HG03558 (cell line): ENCODE results near the gene CD99.

Experiments
- ATAC-seq: cut with Tn5 transposase; IDR thresholded peaks from one replicate; pipeline ENCODE4 v1.9.1; 2021; ENCODE audit warnings: moderate number of reproducible peaks; ENCODE audit not compliant: unreplicated experiment; ENCODE audit errors: extremely low read depth

Gene CD99

DNA sequence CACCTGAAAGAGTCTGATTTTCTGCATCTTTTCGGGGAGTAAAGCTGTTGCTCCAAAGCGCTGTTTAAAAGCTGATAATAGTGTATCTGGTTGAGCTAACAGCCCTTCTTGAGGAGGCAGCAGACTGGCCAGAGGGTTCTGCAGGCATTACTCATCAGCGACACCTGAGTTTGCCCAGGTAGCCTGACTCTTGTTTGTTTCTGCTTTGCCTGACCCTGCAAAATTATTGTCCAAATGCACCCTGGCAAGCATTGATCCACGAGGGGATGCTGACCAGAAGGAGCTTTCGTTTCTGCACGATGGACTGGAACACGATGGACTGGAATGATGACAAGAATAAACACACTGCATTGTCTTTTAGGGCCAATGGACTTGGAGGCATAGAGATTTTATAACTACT lies 6.2 kb downstream of the CD99 start:
- ATAC-seq, result no peak

DNA sequence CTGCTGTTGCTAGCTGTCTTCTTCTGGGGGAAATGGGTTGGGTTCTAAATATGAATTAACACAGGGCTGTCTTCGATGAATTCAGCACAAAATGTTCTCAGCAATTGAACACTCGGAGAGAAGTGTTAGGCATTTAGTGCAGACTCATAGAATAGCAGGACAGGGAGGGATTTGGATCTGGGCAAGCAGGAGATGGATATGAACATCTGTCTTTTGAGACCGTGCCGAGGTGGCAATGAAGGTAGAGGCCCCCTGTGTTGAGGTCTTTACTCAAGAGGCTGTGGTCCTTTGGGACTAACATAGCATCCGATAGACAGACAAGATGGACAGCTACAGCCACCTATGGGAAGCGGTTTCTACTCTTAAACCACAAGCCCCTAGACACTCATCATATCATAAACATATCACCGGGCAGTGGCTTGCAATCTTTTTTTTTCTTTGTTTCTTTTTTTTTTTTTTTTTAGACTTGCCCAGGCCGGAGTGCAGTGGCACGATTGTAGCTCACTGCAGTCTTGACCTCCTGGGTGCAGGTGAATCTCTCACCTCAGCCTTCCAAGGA lies 6.7 kb downstream of the CD99 start:
- ATAC-seq, result no peak

DNA sequence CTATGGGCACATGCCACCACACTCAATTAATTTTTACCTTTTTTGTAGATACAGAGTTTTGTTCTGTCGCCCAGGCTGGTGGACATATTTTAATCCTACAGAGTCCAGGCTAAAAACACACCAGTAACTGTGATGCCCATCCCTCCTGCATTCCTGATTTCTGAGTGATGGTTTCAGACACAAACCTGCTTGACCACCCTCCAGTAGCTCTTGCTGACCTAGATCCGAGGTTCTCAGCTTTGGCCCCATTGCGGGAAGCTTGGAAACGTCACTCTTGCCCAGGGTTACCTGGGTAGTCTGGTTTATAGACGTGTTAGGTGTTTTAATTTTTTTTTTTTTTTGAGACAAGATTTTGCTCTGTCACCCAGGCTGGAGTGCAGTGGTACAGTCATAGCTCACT lies 7.5 kb downstream of the CD99 start:
- no peak for ATAC-seq

DNA sequence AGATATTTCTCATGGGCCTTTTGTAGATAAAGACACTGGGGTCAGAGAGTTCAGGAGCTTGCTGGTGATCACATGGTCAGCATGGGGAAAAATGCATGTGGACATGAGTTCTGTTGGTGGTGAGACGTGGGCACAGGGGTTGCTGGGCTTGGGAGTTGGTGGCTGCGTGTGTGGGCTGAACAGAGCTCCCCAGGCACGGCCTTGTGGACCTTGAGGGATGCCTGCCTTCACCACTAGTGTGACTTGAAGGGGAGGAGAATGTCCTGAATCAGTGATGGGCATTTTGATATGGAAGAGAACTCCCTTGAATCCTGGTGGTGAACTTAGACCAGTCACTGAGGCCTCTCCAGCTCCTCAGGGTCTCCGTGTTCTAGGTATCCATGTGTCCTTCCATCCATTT lies 8.9 kb downstream of the CD99 start:
- ATAC-seq, result no peak

DNA sequence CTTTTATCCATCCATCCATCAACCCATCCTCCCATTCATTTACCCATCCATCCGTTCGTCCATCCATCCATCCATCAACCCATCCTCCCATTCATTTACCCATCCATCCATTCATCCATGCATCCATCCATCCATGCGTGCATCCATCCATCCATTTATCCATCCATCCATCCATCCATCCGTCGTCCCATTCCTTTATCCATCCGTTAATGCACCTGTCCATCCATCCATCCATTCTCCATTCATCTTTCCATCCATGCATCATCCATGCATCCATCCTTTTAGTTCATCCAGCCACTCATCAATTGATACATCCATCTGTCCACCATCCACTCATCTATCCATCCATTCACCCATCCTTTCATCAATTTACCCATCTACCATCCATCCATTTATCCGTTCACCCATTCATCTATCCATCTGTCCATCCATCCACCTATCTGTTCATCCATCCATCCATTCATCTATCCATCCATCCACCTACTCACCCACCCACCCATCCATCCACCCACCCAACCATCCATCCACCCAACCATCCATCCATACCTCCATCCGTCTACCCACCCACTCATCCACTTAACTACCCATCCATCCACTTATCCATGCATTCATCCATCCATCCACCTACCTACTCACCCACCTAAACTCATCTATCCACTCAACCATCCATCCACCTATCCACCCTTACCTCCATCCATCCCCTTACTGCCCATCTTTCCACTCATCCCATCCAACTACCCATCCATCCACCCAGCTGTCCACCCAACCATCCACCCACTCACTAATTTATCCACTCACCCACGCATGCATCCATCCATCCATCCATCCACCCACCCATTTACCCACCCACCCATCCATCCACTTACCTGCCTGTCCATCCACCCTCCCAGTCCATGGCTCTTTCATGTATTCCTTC lies 9.6 kb downstream of the CD99 start:
- no peak for ATAC-seq

DNA sequence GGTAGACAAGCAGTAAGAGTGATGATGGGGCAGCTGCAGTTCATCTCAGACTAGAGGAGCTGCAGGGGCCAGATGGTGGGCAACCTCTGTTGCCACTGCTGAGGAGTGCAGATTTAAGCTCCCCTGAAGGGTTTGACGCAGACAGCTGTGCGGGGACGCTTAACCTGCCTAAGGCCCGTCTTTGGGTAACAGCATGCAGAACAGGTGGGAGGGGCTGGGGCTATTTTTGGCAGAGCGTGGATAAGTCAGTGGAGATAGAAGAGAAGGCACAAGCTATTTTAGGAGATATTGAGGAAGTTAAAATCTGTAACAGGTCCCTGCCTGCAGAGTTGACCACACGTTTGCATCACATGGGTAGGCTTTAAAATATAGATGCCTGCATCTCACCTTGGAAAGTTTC lies 10.5 kb downstream of the CD99 start:
- ATAC-seq, result no peak

DNA sequence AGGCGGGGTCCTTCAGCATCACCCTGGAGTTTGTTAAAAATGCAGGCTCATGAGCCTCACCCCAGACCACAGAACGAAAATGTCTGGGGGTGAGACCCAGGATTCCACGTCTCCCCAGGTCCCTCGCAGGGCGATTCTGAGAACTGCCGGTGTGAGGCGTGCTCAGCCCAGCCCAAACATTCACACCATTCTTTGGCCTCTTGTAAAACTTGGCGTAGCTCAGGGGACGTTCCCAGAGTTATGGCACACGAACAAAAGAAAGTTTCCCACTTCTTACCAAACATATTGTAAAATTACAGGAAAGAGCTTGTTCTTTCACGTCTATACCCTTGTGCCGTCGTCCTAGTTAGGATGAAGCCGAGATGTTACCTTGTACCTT lies 12.9 kb downstream of the CD99 start:
- ATAC-seq, result no peak

DNA sequence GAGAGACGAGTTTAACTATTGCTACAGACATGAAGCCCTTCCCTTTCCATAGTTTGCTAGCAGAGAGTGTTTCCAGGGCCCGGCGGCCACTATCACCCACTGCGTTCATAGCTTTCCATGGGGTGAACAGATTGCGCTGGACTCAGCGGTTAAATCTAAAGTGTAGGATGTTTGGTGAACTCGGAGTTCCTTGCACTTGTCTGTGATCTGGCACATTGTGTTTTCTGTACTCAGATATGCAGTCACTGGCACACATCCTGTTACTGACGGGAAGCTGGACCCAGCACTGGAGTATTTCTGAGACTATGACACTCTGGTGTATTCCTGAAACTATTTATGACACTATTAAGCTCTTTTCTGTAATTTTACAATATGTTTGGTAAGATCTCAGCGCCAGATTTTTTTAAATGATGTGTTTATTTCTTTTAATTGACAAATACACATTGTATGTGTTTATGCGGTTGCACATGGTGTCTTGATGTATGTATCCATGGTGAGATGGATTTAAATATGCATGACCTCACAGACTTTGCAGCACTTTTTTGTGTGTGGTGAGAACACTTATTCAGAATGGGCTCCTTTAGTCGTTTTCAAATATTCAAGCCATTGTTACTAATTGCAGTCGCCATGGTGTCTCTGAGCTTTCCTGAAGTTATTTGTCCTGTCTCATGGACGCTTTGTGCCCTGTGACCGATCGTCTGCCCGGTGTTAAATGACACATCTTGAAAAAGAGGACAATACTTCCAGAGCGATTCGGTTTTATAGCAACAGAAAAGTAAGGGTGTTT lies 14.1 kb downstream of the CD99 start:
- ATAC-seq, result no peak

DNA sequence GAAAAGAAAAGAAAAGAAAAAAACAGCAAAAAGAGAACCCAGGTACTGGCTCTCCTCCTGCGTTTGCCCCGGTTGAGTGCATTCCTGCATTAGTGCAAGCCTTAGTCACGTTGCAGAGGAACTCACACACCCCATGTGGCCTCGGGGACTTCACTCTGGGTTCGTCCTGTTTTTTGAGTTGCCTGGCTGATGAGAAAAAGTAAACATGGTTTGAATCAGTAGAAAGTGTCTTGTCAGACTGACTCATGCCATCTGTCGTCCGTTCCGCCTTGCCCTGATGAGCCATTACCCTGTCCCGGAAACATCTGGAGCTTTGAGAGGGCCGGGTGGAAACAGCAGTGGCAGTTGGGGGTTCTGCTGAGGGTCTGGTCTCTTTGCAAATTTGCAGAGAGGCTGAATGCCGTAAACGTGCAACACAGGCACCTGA lies 16.3 kb downstream of the CD99 start:
- ATAC-seq, result peak; percentile 80

DNA sequence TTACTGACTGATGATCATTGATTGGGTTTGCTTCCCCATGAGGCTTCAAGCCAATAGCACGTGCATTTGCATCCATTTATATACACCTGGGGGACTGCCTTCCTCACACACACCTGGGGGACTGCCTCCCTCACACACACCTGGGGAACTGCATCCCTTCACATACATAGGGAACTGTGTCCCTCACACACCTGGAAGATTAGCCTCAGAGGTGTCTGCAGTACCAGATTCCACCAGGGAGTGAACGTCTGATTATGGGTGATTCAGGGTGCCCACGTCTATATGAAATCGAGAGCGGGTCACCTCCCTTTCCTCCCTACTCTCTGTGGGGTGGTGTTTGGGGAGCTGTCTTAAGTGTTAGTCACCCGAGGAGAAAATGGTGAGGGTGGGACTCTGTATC lies 16.9 kb downstream of the CD99 start:
- ATAC-seq, result no peak

DNA sequence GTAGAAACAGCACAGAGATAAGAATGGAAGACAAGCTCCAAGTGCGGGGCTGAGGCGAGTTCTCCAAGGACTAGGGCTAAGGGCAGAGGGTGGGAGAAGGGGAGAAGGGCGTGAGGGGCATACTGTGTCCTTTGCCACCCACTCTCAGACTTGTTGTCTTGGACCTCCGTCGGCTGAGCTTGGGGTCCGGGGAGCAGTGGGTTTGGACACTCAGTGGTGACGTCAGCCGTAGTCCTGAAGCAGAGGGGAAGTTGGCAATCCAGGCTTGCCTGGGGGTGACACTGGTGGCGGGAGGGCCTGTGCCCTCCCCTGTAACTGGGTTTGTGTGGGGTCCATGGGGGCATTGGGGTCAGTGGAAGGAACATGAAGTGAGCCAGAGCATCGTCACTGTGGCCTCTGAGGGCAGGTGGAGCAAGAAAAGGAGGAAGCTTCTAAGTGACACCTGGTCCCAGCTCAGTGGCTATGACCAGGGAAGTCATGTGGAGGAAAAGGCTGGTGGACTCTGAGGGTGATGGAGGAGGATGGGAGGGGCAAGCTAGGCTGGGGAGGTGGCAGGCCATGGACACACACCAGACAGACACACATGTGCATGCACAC lies 17.6 kb downstream of the CD99 start:
- ATAC-seq, result no peak

DNA sequence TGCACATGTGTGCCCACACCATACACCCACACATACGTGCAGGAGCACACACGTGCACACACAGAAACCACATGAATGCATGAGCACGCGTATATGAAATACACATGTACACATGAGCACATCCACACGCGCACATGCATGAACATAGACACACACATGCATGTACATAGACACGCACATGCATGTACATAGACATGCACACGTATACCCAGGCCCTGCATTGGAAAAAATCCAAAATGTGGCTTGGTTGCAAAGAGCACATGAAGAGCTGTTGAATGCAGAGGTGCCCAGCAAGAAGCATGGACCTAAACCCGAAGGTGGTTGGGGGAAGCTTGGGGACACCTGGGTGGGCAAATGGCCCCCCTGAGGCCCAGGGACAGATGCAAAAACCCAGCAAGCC lies 18.5 kb downstream of the CD99 start:
- ATAC-seq, result no peak

DNA sequence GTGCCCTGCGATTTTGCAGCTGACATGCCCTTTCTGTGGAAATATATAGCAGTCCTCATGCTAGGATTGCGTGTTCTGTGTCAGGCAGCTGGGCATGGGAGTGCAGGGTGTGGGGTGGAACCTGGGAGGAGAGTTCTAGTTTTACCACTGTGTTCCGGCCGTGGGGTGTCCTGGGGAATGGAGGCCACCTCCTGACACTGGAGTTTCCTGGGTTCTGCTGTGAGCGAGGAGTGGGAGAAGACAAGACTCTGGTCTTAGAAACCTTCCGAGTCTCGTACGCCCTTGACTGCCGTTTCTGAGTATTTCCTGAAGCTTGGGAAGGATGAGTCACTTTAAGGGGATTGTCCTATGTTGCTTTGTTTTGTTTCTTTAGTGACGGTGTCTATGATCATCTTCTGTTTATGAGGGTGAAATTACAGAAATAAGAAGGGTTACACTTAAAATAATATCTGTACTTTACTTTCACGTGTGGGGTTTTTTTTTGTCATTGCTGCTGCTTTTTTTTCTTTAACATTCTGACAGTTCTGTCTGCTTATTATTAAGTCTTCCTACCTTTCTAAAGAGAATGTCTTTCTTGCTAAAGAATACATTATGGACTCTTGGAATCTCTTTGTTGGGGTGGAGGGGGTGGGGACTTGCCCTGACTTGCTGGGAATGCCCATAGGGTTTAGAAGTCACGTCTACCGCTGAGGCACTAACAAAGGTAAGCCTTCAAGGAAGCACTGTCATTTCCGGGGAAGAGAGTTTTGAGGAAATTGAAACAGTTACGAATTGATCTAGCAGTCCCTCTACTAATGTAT lies 19.1 kb downstream of the CD99 start:
- no peak for ATAC-seq

DNA sequence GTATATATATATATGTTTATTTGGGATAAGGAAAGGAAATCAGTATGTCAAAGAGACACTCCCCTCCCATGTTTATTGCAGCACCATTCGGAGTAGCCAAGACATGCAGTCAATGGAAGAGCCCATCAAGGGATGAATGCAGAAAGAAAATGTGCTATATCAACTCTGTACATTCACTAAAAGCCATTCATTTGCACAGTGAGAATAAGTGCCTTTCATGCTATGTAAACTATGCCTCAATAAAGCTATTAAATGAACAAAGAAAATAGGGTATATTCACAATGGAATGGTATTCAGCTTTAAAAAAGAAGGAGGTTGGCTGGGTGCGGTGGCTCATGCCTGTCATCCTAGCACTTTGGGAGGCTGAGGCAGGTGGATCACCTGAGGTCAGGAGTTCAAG lies 20.3 kb downstream of the CD99 start:
- ATAC-seq, result no peak

DNA sequence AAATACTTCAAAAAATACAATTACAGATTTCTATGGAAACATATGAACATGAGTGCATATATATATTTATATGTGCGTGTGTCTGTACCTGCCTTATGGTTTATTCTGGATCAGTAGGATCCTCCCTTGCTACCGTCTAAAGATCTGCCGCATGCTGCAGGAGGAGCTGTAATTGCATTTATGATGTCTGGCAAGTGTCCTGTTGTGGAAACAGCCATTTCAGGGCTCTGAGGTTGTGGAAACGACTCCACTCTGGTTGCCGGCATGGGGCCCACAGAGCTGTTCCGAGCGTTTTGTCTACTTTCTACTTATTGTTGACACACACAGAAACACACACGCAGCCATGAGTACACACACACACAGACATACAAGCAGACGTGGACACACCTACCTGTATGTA lies 21.3 kb downstream of the CD99 start:
- no peak for ATAC-seq

DNA sequence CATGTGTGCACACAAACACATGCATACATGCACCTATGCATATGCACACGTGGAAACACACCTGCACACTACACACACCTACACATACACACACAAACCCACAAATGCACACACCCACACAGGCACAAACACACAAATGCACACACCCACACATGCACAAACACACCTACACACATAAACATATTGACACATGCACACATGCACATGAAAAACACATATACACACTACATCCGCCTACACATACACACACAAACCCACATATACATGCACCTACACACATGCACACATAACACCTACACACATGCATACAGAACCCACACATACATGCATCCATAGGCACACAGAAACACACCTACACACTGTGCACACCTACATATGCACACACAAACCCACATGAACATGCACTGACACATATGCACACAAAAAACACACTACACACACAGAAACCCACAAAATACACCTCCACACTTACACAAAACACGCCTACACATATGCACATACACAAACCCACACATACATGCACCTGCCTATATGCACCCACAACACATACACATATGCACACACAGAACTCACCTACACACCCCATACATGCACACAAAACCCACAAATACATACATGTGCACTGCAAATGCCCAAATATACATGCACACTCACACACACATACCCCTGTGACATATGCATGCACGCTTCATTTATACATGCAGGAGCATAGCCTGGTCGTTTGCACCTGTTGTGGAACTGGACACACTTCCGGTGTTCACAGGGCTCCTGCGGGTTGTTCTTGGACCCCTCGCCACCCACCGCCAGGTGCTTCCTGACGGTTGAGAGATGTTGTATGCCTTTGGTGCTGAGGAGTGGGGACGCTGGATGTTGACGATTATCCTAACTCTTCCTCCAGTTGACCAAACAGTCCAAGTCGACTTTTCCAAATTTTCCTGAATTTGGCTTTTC lies 22.1 kb downstream of the CD99 start:
- no peak for ATAC-seq

DNA sequence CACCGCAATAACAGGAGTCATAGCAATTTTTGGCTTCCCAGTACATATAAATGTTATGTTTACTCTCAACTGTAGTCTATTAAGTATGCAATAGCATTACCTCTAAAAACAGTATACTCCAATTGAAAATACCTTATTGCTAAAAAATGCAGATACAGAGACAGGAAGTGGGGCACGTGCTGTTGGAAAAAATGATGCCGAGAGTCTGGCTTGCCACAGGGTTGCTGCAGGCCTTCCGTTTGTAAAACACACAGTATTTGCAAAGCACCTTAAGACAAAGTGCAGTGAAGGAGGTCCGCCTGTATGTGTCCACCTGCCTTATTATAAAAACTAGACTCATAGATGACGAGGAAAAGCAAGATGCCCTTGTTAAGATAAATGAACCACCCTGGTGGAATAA lies 23.5 kb downstream of the CD99 start:
- no peak for ATAC-seq

DNA sequence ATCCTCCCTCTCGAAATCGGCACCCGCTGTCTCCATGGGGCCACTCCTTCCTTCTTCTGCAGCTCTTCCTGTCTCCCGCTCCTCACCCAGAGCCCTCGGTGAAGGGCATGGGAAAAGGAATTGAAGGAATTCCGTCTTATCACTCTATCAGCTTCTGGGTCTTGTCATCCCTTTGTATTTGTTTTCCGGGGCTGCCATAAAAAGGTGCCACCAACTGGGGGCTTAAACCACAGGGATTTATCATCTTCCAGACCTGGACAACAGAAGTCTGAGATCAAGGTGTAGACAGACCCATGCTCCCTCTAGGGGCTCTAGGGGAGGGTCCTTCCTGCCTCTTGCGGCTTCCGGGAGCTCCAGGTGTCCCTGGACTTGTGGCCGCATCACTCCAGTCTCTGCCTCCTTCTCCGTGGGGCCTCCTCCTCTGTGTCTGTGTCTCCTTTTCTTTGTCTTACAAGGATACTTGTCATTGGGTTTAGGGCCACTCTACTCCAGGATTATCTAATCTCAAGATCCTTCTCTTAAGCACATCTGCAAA lies 24.0 kb downstream of the CD99 start:
- ATAC-seq, result no peak

DNA sequence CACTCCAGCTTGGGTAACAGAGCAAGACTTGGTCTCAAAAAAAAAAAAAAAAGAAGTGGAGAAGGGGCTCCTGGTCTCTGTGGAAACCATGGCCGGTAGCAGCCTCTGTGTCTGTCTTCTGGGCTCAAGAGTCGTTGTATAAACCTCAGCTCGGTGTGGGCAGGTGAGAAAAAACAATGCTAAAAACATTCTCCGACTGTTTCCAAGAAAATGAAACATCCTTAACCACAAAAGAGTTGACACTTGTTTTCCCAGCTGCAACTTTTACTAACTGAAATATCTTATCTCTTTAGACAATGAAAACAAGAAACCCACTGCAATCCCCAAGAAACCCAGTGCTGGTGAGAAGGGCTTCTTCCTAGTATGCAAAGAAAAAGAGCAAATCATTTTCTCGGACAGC lies 26.2 kb downstream of the CD99 start:
- ATAC-seq, result no peak
